ENCODE measurements around the gene TRAF3IP3. TPM values are rescaled to one million over a fixed set of nuclear protein-coding genes. Genes with fewer than 3 reads are reported as not detected.

The TRAF3IP3 gene
- total RNA-seq, 2 donors from 2014 or later = 3.6 to 4.7 TPM

GRCh38 chr1:209723756-209724693, 31.8 kb upstream of the TRAF3IP3 start:
- Histone ChIP-seq H3K36me3 (replicated peaks in 1 of 2; ENCODE audit: insufficient read depth in 1 of 2, low read depth in 2 of 2) (no peaks in the 10 kb centered on the region), H3K27ac (no peak overlapping the region), H3K9me3 (no peaks in the 10 kb centered on the region), H3K4me3 (no peak overlapping the region), H3K27me3 (no peaks in the 10 kb centered on the region), H3K4me1 (no peaks in the 10 kb centered on the region)
- no peak for TF ChIP-seq POLR2A (IDR thresholded peaks at IDR 0.05)
- TF ChIP-seq CTCF (IDR thresholded peaks at IDR 0.05) = no peak
- ATAC-seq (no peak), DNase-seq (no peak)
- intact Hi-C loops (cut with DNase I) = no loop called here
- WGBS, 2 donors = 64 to 69% methylated on average over 3 of the region's 3 CpGs

- intact Hi-C loops (cut with DNase I) = no loop called here
- no peak for DNase-seq
- H3K4me1 ChIP-seq = no peaks in the 10 kb centered on the region
- H3K27me3 ChIP-seq = no peaks in the 10 kb centered on the region
- no peaks in the 10 kb centered on the region for H3K9me3 ChIP-seq
- ATAC-seq = no peak
- no peak overlapping the region for H3K27ac ChIP-seq
- TF ChIP-seq POLR2A (IDR thresholded peaks at IDR 0.05) (no peak), CTCF (IDR thresholded peaks at IDR 0.05) (no peak)
- H3K4me3 ChIP-seq = no peak overlapping the region
- H3K36me3 ChIP-seq (replicated peaks in 1 of 2; ENCODE audit: insufficient read depth in 1 of 2, low read depth in 2 of 2) = no peaks in the 10 kb centered on the region
- 74 to 75% methylated on average over 2 of the region's 2 CpGs for WGBS, 2 donors
Observed at GRCh38 chr1:209727286-209727685, 28.6 kb upstream of the TRAF3IP3 start.

GRCh38 chr1:209727785-209728184, 28.1 kb upstream of the TRAF3IP3 start:
- ATAC-seq (no peak), DNase-seq (no peak)
- intact Hi-C loops (cut with DNase I) = no loop called here
- 63 to 73% methylated on average over 3 of the region's 3 CpGs for WGBS, 2 donors
- Histone ChIP-seq H3K4me3 (no peak overlapping the region), H3K4me1 (no peaks in the 10 kb centered on the region), H3K27me3 (no peaks in the 10 kb centered on the region), H3K27ac (no peak overlapping the region), H3K9me3 (no peaks in the 10 kb centered on the region), H3K36me3 (replicated peaks in 1 of 2; ENCODE audit: insufficient read depth in 1 of 2, low read depth in 2 of 2) (no peaks in the 10 kb centered on the region)
- TF ChIP-seq POLR2A (IDR thresholded peaks at IDR 0.05) (no peak), CTCF (IDR thresholded peaks at IDR 0.05) (no peak)

GRCh38 chr1:209728466-209728865, 27.4 kb upstream of the TRAF3IP3 start:
- Histone ChIP-seq H3K4me3 (no peak overlapping the region), H3K9me3 (no peaks in the 10 kb centered on the region), H3K4me1 (no peaks in the 10 kb centered on the region), H3K36me3 (replicated peaks in 1 of 2; ENCODE audit: insufficient read depth in 1 of 2, low read depth in 2 of 2) (no peaks in the 10 kb centered on the region), H3K27ac (no peak overlapping the region), H3K27me3 (no peaks in the 10 kb centered on the region)
- DNase-seq = no peak
- no peak for ATAC-seq
- 55 to 65% methylated on average over 1 of the region's 1 CpG for WGBS, 2 donors
- intact Hi-C loops (cut with DNase I) = no loop called here
- TF ChIP-seq POLR2A (IDR thresholded peaks at IDR 0.05) (no peak), CTCF (IDR thresholded peaks at IDR 0.05) (no peak)

GRCh38 chr1:209729436-209729835, 26.4 kb upstream of the TRAF3IP3 start:
- DNase-seq (no peak), ATAC-seq (no peak)
- Histone ChIP-seq H3K4me3 (no peak overlapping the region), H3K27ac (no peak overlapping the region), H3K27me3 (no peaks in the 10 kb centered on the region), H3K4me1 (no peaks in the 10 kb centered on the region), H3K36me3 (replicated peaks in 1 of 2; ENCODE audit: insufficient read depth in 1 of 2, low read depth in 2 of 2) (no peaks in the 10 kb centered on the region), H3K9me3 (no peaks in the 10 kb centered on the region)
- 55 to 58% methylated on average over 1 of the region's 1 CpG for WGBS, 2 donors
- intact Hi-C loops (cut with DNase I) = no loop called here
- no peak for TF ChIP-seq CTCF (IDR thresholded peaks at IDR 0.05)
- no peak for TF ChIP-seq POLR2A (IDR thresholded peaks at IDR 0.05)

All from body of pancreas (tissue), 4 donors.